Peyer's patch (tissue), 4 donors: ENCODE results near the gene PPP3R2. TPM values are rescaled to one million over a fixed set of nuclear protein-coding genes. Genes with fewer than 3 reads are reported as not detected.

ENCODE experiments used
- DNase-seq, 3 donors: peaks; one replicate each; pipeline ENCODE4 v3.0.0-alpha.2; 2017 to 2019
- H3K27ac ChIP-seq, 4 donors: fragments of 200-600 bp; sonication (generic); one replicate each; pipeline ENCODE4 v1.5.1; 2016 to 2019
- H3K27me3 ChIP-seq, 2 donors: fragments of 200-600 bp; sonication (generic); one replicate each; pipeline ENCODE4 v1.5.1; 2019
- H3K36me3 ChIP-seq, 3 donors: fragments of 200-600 bp; sonication (generic); one replicate each; pipeline ENCODE4 v1.5.1; 2016 to 2019
- H3K4me1 ChIP-seq, 4 donors: fragments of 200-600 bp; sonication (generic); one replicate each; pipeline ENCODE4 v1.5.1; 2016 to 2019
- H3K4me3 ChIP-seq, 4 donors: fragments of 200-600 bp; sonication (generic); 1 replicate in 3 of 4; 2 replicates in 1 of 4; pipeline ENCODE4 v1.5.1; 2016 to 2019; ENCODE audit warnings: mild to moderate bottlenecking in 1 of 4
- H3K9me3 ChIP-seq, 4 donors: fragments of 200-600 bp; sonication (generic); one replicate each; pipeline ENCODE4 v1.5.1; 2016 to 2019; ENCODE audit warnings: mild to moderate bottlenecking in 1 of 4
- POLR2A ChIP-seq, 2 donors: fragments of 450-650 bp; IDR thresholded peaks; one replicate each; pipeline ENCODE4 v1.5.1; 2017; ENCODE audit warnings: antibody characterized with exemption in 2 of 2, mild to moderate bottlenecking in 2 of 2, moderate library complexity in 2 of 2
- total RNA-seq, 4 donors: library from RNA; depleted of rRNA; stranded (reverse); fragments of >200 nt; gene quantifications; one replicate each; pipeline ENCODE4 v1.1.0, GENCODE V29; 2016
- TF ChIP-seq, protein P1 (sequence below), 6 experiments: fragments of 450-650 bp in 4 of 6; fragments of 200-600 bp in 2 of 6; sonication (generic) in 1 of 6; IDR thresholded peaks; one replicate each; pipeline ENCODE4 v1.5.1; 2017 to 2019; ENCODE audit warnings: antibody characterized with exemption in 6 of 6, mild to moderate bottlenecking in 3 of 6, moderate library complexity in 1 of 6

Gene PPP3R2
- not detected for total RNA-seq

- TF ChIP-seq, protein P1, sequence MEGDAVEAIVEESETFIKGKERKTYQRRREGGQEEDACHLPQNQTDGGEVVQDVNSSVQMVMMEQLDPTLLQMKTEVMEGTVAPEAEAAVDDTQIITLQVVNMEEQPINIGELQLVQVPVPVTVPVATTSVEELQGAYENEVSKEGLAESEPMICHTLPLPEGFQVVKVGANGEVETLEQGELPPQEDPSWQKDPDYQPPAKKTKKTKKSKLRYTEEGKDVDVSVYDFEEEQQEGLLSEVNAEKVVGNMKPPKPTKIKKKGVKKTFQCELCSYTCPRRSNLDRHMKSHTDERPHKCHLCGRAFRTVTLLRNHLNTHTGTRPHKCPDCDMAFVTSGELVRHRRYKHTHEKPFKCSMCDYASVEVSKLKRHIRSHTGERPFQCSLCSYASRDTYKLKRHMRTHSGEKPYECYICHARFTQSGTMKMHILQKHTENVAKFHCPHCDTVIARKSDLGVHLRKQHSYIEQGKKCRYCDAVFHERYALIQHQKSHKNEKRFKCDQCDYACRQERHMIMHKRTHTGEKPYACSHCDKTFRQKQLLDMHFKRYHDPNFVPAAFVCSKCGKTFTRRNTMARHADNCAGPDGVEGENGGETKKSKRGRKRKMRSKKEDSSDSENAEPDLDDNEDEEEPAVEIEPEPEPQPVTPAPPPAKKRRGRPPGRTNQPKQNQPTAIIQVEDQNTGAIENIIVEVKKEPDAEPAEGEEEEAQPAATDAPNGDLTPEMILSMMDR (IDR thresholded peaks at IDR 0.05) = no peak
- no peak for TF ChIP-seq POLR2A (IDR thresholded peaks at IDR 0.05)
- DNase-seq = no peak
- Histone ChIP-seq H3K27me3 (no peaks in the 10 kb centered on the region), H3K4me1 (no peaks in the 10 kb centered on the region), H3K27ac (no peak within 1 kb of the TSS), H3K9me3 (no peaks in the 10 kb centered on the region), H3K4me3 (no peak within 1 kb of the TSS), H3K36me3 (no peaks in the 10 kb centered on the region)
These were observed at the start of gene PPP3R2 for GRCh38 chr9:101594796-101595195. TSS of gene PPP3R2 (minus strand) at chr9:101594969. CDS start at chr9:101594921, 48 bp downstream.

- DNase-seq = no peak
- TF ChIP-seq, protein P1 (IDR thresholded peaks at IDR 0.05) = no peak
- no peak for TF ChIP-seq POLR2A (IDR thresholded peaks at IDR 0.05)
- Histone ChIP-seq H3K36me3 (no peaks in the 10 kb centered on the region), H3K9me3 (peaks cover 0 to 5% (median 0%) of the 10 kb centered on the region in 4 donors), H3K4me3 (no peak overlapping the region), H3K27me3 (no peaks in the 10 kb centered on the region), H3K4me1 (peaks cover 0 to 8% (median 0%) of the 10 kb centered on the region in 4 donors), H3K27ac (no peak overlapping the region)
These were observed 45.3 kb upstream of the PPP3R2 start for GRCh38 chr9:101639785-101640665.

- H3K27ac ChIP-seq = no peak overlapping the region
- H3K36me3 ChIP-seq = no peaks in the 10 kb centered on the region
- peaks cover 0 to 8% (median 0%) of the 10 kb centered on the region in 4 donors for H3K4me1 ChIP-seq
- no peak for DNase-seq
- H3K4me3 ChIP-seq = no peak overlapping the region
- no peaks in the 10 kb centered on the region for H3K27me3 ChIP-seq
- no peak for TF ChIP-seq POLR2A (IDR thresholded peaks at IDR 0.05)
- TF ChIP-seq, protein P1 (IDR thresholded peaks at IDR 0.05) = no peak
- H3K9me3 ChIP-seq = peaks cover 0 to 5% (median 0%) of the 10 kb centered on the region in 4 donors
These were observed 44.5 kb upstream of the PPP3R2 start for GRCh38 chr9:101639311-101639710.

DNA sequence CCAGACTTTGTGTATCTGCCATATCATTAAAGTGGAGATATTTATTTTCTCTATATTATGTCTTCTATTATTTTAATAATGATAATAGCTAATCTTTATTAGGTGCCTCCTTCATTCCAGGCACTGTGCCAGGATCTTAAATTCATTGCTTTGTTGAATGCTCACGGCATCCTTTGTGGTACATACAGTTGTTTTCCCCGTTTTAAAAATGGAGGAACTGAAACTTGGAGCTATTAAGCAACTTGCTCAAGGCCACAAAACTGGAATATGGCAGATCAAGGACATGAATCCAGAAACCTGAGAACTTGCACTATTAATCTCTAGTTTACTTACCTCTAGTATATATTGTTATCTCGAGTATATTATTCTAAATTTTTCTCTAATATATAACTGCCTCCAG, 41.5 kb upstream of the PPP3R2 start:
- H3K4me1 ChIP-seq = peaks cover 0 to 8% (median 0%) of the 10 kb centered on the region in 4 donors
- H3K27ac ChIP-seq = no peak overlapping the region
- DNase-seq = no peak
- no peaks in the 10 kb centered on the region for H3K36me3 ChIP-seq
- no peaks in the 10 kb centered on the region for H3K27me3 ChIP-seq
- TF ChIP-seq, protein P1 (IDR thresholded peaks at IDR 0.05) = no peak
- no peak for TF ChIP-seq POLR2A (IDR thresholded peaks at IDR 0.05)
- no peaks in the 10 kb centered on the region for H3K9me3 ChIP-seq
- H3K4me3 ChIP-seq = no peak overlapping the region

- Histone ChIP-seq H3K27ac (no peak overlapping the region), H3K36me3 (no peaks in the 10 kb centered on the region), H3K9me3 (no peaks in the 10 kb centered on the region), H3K27me3 (no peaks in the 10 kb centered on the region), H3K4me3 (no peak overlapping the region), H3K4me1 (peaks cover 0 to 12% (median 0%) of the 10 kb centered on the region in 4 donors)
- TF ChIP-seq, protein P1 (IDR thresholded peaks at IDR 0.05) = no peak
- no peak for TF ChIP-seq POLR2A (IDR thresholded peaks at IDR 0.05)
- DNase-seq = no peak
These were observed 40.7 kb upstream of the PPP3R2 start for GRCh38 chr9:101635473-101635872.
